ENCODE measurements around the gene ABRACL. TPM values are rescaled to one million over a fixed set of nuclear protein-coding genes. Genes with fewer than 3 reads are reported as not detected.

Gene ABRACL
- total RNA-seq, 1 donor: 42.3 TPM

DNA sequence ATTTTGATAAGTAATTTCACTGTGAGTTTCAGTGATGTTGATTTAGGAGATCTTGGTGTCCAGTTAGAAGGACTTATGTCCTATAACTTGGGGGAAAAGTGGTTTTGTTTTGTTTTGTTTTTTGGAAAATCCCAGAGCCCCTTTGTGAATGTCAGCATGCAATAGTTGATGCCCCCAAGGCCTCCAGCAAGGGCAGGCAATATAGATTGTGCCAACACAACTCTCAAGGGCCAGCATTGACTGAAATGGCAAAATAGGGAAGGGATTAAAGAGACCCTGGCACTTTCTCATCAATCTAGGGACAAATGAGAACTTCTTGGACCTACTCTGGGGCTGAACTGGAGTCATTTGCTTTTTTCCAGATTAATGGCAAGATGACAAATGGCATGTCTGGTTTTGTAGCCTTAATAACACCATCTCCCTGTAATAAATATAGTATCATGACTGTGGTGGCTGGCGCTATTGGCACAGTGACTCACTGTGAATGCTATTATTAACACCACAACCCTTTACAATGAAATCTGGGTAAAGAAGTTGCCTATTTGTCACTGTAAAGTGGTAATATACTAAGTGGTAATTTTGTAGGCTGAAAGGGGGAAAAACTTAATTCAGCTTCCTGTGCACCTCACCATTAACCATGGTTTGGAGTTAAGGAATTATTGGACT, 51.8 kb downstream of the ABRACL start:
- H3K27ac ChIP-seq (ENCODE audit: low read depth, low read length): no peak overlapping the region
- no peaks in the 10 kb centered on the region for H3K36me3 ChIP-seq (ENCODE audit: insufficient read depth, low read length)
- H3K27me3 ChIP-seq (ENCODE audit: insufficient read depth, low read length): no peaks in the 10 kb centered on the region
- H3K4me2 ChIP-seq (ENCODE audit: insufficient read depth, low read length): no peak overlapping the region
- TF ChIP-seq, protein P1, sequence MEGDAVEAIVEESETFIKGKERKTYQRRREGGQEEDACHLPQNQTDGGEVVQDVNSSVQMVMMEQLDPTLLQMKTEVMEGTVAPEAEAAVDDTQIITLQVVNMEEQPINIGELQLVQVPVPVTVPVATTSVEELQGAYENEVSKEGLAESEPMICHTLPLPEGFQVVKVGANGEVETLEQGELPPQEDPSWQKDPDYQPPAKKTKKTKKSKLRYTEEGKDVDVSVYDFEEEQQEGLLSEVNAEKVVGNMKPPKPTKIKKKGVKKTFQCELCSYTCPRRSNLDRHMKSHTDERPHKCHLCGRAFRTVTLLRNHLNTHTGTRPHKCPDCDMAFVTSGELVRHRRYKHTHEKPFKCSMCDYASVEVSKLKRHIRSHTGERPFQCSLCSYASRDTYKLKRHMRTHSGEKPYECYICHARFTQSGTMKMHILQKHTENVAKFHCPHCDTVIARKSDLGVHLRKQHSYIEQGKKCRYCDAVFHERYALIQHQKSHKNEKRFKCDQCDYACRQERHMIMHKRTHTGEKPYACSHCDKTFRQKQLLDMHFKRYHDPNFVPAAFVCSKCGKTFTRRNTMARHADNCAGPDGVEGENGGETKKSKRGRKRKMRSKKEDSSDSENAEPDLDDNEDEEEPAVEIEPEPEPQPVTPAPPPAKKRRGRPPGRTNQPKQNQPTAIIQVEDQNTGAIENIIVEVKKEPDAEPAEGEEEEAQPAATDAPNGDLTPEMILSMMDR (IDR thresholded peaks at IDR 0.05; ENCODE audit: extremely low read depth, low read depth, low read length): no peak
- no peak overlapping the region for H2AFZ ChIP-seq (ENCODE audit: low read length)
- H4K20me1 ChIP-seq (ENCODE audit: insufficient read depth, low read length): no peaks in the 10 kb centered on the region
- H3K79me2 ChIP-seq (ENCODE audit: insufficient read depth, low read length): no peaks in the 10 kb centered on the region
- no peak overlapping the region for H3K4me3 ChIP-seq (ENCODE audit: insufficient read depth, low read length)
- H3K4me1 ChIP-seq (ENCODE audit: insufficient read depth, low read length): peaks cover 6% of the 10 kb centered on the region
- H3K9me3 ChIP-seq (ENCODE audit: low read depth, low read length): no peaks in the 10 kb centered on the region
- peak; percentile 63 for DNase-seq (ENCODE audit: insufficient read length, low spot score, missing footprints)

DNA sequence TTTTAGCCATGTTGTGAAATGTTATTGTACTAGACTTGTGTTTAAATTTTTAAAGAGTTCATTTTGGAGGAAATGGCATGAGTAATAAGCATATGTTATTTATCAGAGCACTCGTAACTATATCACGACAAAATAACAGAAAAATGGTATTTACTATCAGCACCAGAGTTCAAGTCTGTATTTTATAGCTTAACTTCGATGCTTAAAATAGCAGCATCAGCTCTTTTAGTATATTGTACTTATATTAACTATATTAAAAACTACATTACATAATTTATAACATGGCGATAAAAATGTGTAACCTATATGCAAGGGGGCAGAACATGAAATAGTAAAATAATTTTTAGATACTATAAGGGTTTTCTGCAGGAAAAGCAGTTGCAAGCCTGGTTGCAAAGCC, 52.9 kb downstream of the ABRACL start:
- TF ChIP-seq, protein P1 (IDR thresholded peaks at IDR 0.05; ENCODE audit: extremely low read depth, low read depth, low read length): no peak
- Histone ChIP-seq H3K27me3 (ENCODE audit: insufficient read depth, low read length) (no peaks in the 10 kb centered on the region), H3K4me3 (ENCODE audit: insufficient read depth, low read length) (no peak overlapping the region), H3K9me3 (ENCODE audit: low read depth, low read length) (no peaks in the 10 kb centered on the region), H3K27ac (ENCODE audit: low read depth, low read length) (no peak overlapping the region), H3K4me1 (ENCODE audit: insufficient read depth, low read length) (peaks cover 6% of the 10 kb centered on the region), H3K36me3 (ENCODE audit: insufficient read depth, low read length) (no peaks in the 10 kb centered on the region), H4K20me1 (ENCODE audit: insufficient read depth, low read length) (no peaks in the 10 kb centered on the region), H3K79me2 (ENCODE audit: insufficient read depth, low read length) (no peaks in the 10 kb centered on the region), H3K4me2 (ENCODE audit: insufficient read depth, low read length) (no peak overlapping the region), H2AFZ (ENCODE audit: low read length) (no peak overlapping the region)
- no peak for DNase-seq (ENCODE audit: insufficient read length, low spot score, missing footprints)

DNA sequence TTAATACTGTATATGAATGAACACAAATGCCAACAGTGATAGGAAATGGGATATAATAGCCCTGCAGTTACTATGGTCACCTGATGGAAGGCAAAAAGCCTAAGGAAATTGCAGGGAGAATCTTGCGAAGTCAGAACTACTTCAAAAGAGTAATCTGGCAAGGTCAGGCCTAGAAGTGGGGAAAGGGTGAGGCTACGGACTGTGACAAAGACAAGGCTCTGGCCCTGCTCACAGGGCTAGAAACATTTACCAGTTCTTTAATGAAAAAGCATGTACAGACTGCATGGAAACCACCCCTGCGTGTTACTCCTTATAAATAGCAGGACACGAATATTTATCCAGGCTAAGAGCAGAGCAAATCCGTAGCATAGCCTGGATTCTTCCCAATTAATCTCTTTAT, 53.8 kb downstream of the ABRACL start:
- Histone ChIP-seq H2AFZ (ENCODE audit: low read length) (no peak overlapping the region), H3K4me2 (ENCODE audit: insufficient read depth, low read length) (no peak overlapping the region), H3K79me2 (ENCODE audit: insufficient read depth, low read length) (no peaks in the 10 kb centered on the region), H3K27ac (ENCODE audit: low read depth, low read length) (no peak overlapping the region), H3K27me3 (ENCODE audit: insufficient read depth, low read length) (no peaks in the 10 kb centered on the region), H3K4me1 (ENCODE audit: insufficient read depth, low read length) (peaks cover 6% of the 10 kb centered on the region), H3K9me3 (ENCODE audit: low read depth, low read length) (no peaks in the 10 kb centered on the region), H4K20me1 (ENCODE audit: insufficient read depth, low read length) (no peaks in the 10 kb centered on the region), H3K4me3 (ENCODE audit: insufficient read depth, low read length) (no peak overlapping the region), H3K36me3 (ENCODE audit: insufficient read depth, low read length) (no peaks in the 10 kb centered on the region)
- DNase-seq (ENCODE audit: insufficient read length, low spot score, missing footprints): no peak
- TF ChIP-seq, protein P1 (IDR thresholded peaks at IDR 0.05; ENCODE audit: extremely low read depth, low read depth, low read length): no peak

DNA sequence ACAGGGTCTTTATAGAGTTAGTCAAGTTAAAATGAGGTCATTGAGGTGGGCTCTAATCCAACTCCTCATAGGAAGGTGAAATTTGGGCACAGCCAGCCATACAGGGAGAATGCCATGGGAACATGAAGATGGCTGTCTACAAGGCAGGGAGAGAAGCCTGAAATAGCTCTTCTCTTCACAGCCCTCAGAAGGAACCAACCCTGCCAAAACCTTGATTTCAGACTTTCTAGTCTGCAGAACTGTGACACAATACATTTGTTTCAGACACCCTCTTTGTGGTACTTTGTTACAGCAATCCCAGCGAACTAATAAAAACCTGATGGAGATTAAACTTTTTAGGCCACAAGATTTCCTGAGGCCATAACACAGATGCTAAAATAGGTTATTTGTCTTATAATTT, 63.3 kb downstream of the ABRACL start:
- Histone ChIP-seq H3K36me3 (ENCODE audit: insufficient read depth, low read length) (no peaks in the 10 kb centered on the region), H3K4me3 (ENCODE audit: insufficient read depth, low read length) (no peak overlapping the region), H3K9me3 (ENCODE audit: low read depth, low read length) (no peaks in the 10 kb centered on the region), H2AFZ (ENCODE audit: low read length) (no peak overlapping the region), H3K79me2 (ENCODE audit: insufficient read depth, low read length) (no peaks in the 10 kb centered on the region), H3K4me1 (ENCODE audit: insufficient read depth, low read length) (no peaks in the 10 kb centered on the region), H3K27ac (ENCODE audit: low read depth, low read length) (no peak overlapping the region), H3K27me3 (ENCODE audit: insufficient read depth, low read length) (no peaks in the 10 kb centered on the region), H3K4me2 (ENCODE audit: insufficient read depth, low read length) (no peak overlapping the region), H4K20me1 (ENCODE audit: insufficient read depth, low read length) (no peaks in the 10 kb centered on the region)
- peak; percentile 52 for DNase-seq (ENCODE audit: insufficient read length, low spot score, missing footprints)
- TF ChIP-seq, protein P1 (IDR thresholded peaks at IDR 0.05; ENCODE audit: extremely low read depth, low read depth, low read length): no peak

Other genes with a start within 250 kb of the ABRACL start
- under 0.01 TPM in 1 of 2 replicates, not detected in the other for gene ECT2L, start 232.7 kb upstream of the ABRACL start, total RNA-seq
- 42.4 and 43.1 TPM in 2 replicates for gene REPS1, start 40.5 kb upstream of the ABRACL start, total RNA-seq
- gene HECA, start 106.3 kb downstream of the ABRACL start, total RNA-seq: 50.1 and 53.9 TPM in 2 replicates

Data from osteoblast (primary cell).